RWPE1 (cell line): ENCODE measurements around the gene ATXN2.
"Not testable (repeated sequence)": the region's sequence is repeated elsewhere in the genome, so short reads cannot be mapped to it uniquely, and the experiment has no call there.

ENCODE experiments used
- CTCF ChIA-PET: fragments of 350-600 bp; sonication (Branson Sonifier 250); formaldehyde crosslinking; extraction: SDS; loops from one replicate; lab custom pipeline; 2021; lab: Yijun Ruan, JAX
- POLR2A ChIA-PET: fragments of 400-600 bp; formaldehyde crosslinking; extraction: SDS; loops from one replicate; lab custom pipeline; 2020; ENCODE audit warnings: antibody characterized with exemption; ENCODE audit not compliant: low non-redundant PET; lab: Yijun Ruan, JAX
- DNase-seq: peaks from one replicate; pipeline ENCODE4 v3.0.0; 2012; ENCODE audit warnings: low spot score
- H3K27ac ChIP-seq: fragments of 450-650 bp; 2 replicates; pipeline ENCODE4 v1.5.1; 2017
- TF ChIP-seq, protein P1 (sequence below): fragments of 450-650 bp; conservative IDR thresholded peaks from 2 replicates; pipeline ENCODE4 v1.5.1; 2017; ENCODE audit warnings: low read depth, mild to moderate bottlenecking

ATXN2 gene

DNA sequence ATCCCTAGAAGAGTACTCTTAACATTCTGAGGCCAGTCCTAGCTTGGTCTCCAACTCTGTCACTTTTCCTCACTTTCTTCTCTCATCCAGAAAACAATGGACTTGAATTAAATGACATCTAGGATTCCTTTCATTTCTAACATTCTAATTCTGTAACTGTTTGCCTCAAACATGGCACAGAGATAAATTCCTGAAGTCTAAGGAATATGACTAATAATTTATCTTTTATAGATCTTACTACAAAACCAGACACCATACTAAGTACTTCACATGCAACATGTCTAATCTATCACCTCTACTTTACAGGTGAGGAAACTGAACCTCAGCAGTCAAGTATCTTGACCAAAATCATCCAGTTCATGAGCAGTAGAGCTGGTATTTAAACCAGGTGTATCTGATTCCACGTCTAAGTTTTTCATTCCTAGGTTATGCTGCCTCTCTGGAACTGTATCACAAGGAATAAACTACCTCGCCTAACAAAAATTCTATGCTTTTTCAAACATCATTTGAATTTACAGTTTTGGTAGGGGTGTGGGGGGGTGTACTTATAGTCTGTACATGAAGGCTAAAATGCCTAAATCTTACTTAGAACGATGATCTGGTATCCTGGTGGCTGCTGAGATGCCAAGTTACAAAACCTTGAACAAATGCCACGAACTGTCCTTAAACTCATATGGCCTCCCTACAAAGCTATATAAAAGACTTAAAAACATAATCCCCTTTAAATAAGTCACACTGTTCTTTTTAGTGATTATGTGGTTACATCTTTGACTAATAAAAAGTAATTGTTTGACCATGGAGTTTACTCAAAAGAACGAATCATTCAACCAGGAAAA lies 41.6 kb downstream of the ATXN2 start:
- TF ChIP-seq, protein P1, sequence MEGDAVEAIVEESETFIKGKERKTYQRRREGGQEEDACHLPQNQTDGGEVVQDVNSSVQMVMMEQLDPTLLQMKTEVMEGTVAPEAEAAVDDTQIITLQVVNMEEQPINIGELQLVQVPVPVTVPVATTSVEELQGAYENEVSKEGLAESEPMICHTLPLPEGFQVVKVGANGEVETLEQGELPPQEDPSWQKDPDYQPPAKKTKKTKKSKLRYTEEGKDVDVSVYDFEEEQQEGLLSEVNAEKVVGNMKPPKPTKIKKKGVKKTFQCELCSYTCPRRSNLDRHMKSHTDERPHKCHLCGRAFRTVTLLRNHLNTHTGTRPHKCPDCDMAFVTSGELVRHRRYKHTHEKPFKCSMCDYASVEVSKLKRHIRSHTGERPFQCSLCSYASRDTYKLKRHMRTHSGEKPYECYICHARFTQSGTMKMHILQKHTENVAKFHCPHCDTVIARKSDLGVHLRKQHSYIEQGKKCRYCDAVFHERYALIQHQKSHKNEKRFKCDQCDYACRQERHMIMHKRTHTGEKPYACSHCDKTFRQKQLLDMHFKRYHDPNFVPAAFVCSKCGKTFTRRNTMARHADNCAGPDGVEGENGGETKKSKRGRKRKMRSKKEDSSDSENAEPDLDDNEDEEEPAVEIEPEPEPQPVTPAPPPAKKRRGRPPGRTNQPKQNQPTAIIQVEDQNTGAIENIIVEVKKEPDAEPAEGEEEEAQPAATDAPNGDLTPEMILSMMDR, result no peak
- no peak overlapping the region for H3K27ac ChIP-seq
- ChIA-PET POLR2A (no interaction called here), CTCF (interaction anchor here (0.6 kb wide), 1 partner anchor 257 kb away, joined by 3 read pairs; no protein-coding TSS in a partner anchor)
- DNase-seq, result no peak

- H3K27ac ChIP-seq, result no peak overlapping the region
- no peak for DNase-seq
- CTCF ChIA-PET, result interaction anchor here (0.5 kb wide), 1 partner anchor 35 kb away, joined by 3 read pairs; no protein-coding TSS in a partner anchor
- POLR2A ChIA-PET, result interaction anchor here (0.5 kb wide), 1 partner anchor 17 kb away, joined by 3 read pairs; no protein-coding TSS in a partner anchor
- TF ChIP-seq, protein P1, result no peak
Observed at GRCh38 chr12:111556676-111557075, 42.4 kb downstream of the ATXN2 start.

DNA sequence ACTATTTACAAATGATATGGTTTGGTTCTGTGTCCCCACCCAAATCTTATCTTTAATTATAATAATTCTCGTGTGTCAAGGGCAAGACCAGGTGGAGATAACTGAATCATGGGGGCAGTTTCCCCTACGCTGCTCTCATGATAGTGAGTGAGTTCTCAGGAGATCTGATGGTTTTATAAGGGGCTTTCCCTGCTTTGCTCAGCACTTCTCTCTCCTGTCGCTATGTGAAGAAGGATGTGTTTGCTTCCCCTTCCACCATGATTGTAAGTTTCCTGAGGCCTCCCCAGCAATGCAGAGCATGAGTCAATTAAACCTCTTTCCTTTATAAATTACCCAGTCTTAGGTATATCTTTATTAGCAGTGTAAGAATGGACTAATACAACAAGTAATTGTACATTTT lies 43.8 kb downstream of the ATXN2 start:
- CTCF ChIA-PET, DNase-seq, H3K27ac ChIP-seq, POLR2A ChIA-PET: not testable (repeated sequence)

- peak; percentile 14 for DNase-seq
- TF ChIP-seq, protein P1, result no peak
- ChIA-PET CTCF (no interaction called here), POLR2A (interaction anchor here (0.6 kb wide), 1 partner anchor 14 kb away, joined by 8 read pairs; no protein-coding TSS in a partner anchor)
- peak overlapping the region; percentile 50 for H3K27ac ChIP-seq
Observed at GRCh38 chr12:111546758-111547383, 52.2 kb downstream of the ATXN2 start.

- TF ChIP-seq, protein P1, result no peak
- ChIA-PET POLR2A (no interaction called here), CTCF (no interaction called here)
- no peak for DNase-seq
- no peak overlapping the region for H3K27ac ChIP-seq
Observed at GRCh38 chr12:111546171-111546570, 52.9 kb downstream of the ATXN2 start.

DNA sequence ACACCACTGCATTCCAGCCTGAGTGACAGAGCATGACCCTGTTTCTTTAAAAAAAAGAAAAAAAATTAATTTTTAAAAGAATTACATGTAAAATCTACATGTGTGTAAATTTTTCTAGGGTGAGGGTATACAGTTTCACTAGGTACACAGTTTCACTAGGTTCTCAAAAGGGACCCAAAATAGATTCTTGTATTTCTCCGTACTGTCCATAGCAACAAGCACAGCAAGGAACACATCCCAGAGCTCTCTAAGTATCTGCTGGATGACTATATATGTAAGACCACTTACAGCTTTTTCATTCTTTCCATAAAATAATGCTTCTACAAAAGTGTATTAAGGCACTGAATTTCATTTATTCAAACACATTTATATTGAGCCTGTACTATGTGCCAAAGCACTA lies 55.1 kb downstream of the ATXN2 start:
- no peak for DNase-seq
- no peak overlapping the region for H3K27ac ChIP-seq
- CTCF ChIA-PET, result interaction anchor here (0.7 kb wide), 1 partner anchor 25 kb away, joined by 6 read pairs; no protein-coding TSS in a partner anchor
- TF ChIP-seq, protein P1, result no peak
- POLR2A ChIA-PET, result no interaction called here
